ENCODE results near the gene KCNIP1.

Gene KCNIP1

GRCh38 chr5:170643591-170643990 is 139.8 kb downstream of the KCNIP1 start:
- WGBS (ENCODE audit: extremely low coverage, insufficient coverage, insufficient read length), result no CpG with 5 or more reads among the region's 6 CpGs
- no peak overlapping the region for H2BK12ac ChIP-seq (ENCODE audit: low read length)

GRCh38 chr5:170644501-170644900 is 140.7 kb downstream of the KCNIP1 start:
- no peak overlapping the region for H3K18ac ChIP-seq (ENCODE audit: low read length)
- H2BK12ac ChIP-seq (ENCODE audit: low read length), result no peak overlapping the region
- H3K27ac ChIP-seq (ENCODE audit: low read depth, low read length), result no peak overlapping the region
- H2AFZ ChIP-seq (ENCODE audit: insufficient read depth, low read length, poor library complexity), result no peak overlapping the region
- H4K91ac ChIP-seq (ENCODE audit: low read depth, low read length), result no peak overlapping the region
- no peak overlapping the region for H2AK5ac ChIP-seq (ENCODE audit: low read length)
- no peak overlapping the region for H3K4ac ChIP-seq (ENCODE audit: low read depth, low read length)
- H3K23ac ChIP-seq (ENCODE audit: low read length), result no peak overlapping the region
- no peaks in the 10 kb centered on the region for H3K36me3 ChIP-seq (ENCODE audit: control insufficient read depth in 1 of 2, insufficient read depth in 2 of 2, low read length in 2 of 2)
- no peaks in the 10 kb centered on the region for H3K79me1 ChIP-seq (ENCODE audit: low read length)
- no peak for DNase-seq
- H2BK5ac ChIP-seq (ENCODE audit: low read depth, low read length, poor library complexity), result no peak overlapping the region
- no peak overlapping the region for H3K14ac ChIP-seq (ENCODE audit: low read length)
- H4K12ac ChIP-seq (ENCODE audit: low read depth, low read length), result no peak overlapping the region
- H3K4me3 ChIP-seq (ENCODE audit: low read depth, low read length), result no peak overlapping the region
- no peaks in the 10 kb centered on the region for H3K79me2 ChIP-seq (ENCODE audit: control insufficient read depth, insufficient read depth, low read length, poor library complexity)
- no peaks in the 10 kb centered on the region for H3K4me1 ChIP-seq (ENCODE audit: control insufficient read depth in 1 of 2, insufficient read depth in 2 of 2, low read length in 2 of 2)
- H3K27me3 ChIP-seq (ENCODE audit: insufficient read depth, low read length), result no peaks in the 10 kb centered on the region
- no peak overlapping the region for H3K9ac ChIP-seq (ENCODE audit: low read length)
- H2BK120ac ChIP-seq (ENCODE audit: insufficient read depth, low read length, poor library complexity), result no peak overlapping the region
- H4K8ac ChIP-seq (ENCODE audit: low read depth, low read length), result no peak overlapping the region
- no peak overlapping the region for H3K4me2 ChIP-seq (ENCODE audit: low read length)
- H3K9me3 ChIP-seq (ENCODE audit: insufficient read depth, low read depth, low read length), result no peaks in the 10 kb centered on the region

More at GRCh38 chr5:170643591-170643990, 139.8 kb downstream of the KCNIP1 start:
- DNase-seq, result no peak
- no peak overlapping the region for H2AFZ ChIP-seq (ENCODE audit: insufficient read depth, low read length, poor library complexity)
- H2BK5ac ChIP-seq (ENCODE audit: low read depth, low read length, poor library complexity), result no peak overlapping the region
- no peaks in the 10 kb centered on the region for H3K79me1 ChIP-seq (ENCODE audit: low read length)
- no peak overlapping the region for H3K14ac ChIP-seq (ENCODE audit: low read length)
- H4K91ac ChIP-seq (ENCODE audit: low read depth, low read length), result no peak overlapping the region
- H3K18ac ChIP-seq (ENCODE audit: low read length), result no peak overlapping the region
- H3K36me3 ChIP-seq (ENCODE audit: control insufficient read depth in 1 of 2, insufficient read depth in 2 of 2, low read length in 2 of 2), result no peaks in the 10 kb centered on the region
- H3K9ac ChIP-seq (ENCODE audit: low read length), result no peak overlapping the region
- no peaks in the 10 kb centered on the region for H3K9me3 ChIP-seq (ENCODE audit: insufficient read depth, low read depth, low read length)
- H3K23ac ChIP-seq (ENCODE audit: low read length), result no peak overlapping the region
- H3K4me2 ChIP-seq (ENCODE audit: low read length), result no peak overlapping the region
- H3K79me2 ChIP-seq (ENCODE audit: control insufficient read depth, insufficient read depth, low read length, poor library complexity), result no peaks in the 10 kb centered on the region
- no peaks in the 10 kb centered on the region for H3K27me3 ChIP-seq (ENCODE audit: insufficient read depth, low read length)
- H2AK5ac ChIP-seq (ENCODE audit: low read length), result no peak overlapping the region
- H4K12ac ChIP-seq (ENCODE audit: low read depth, low read length), result no peak overlapping the region
- no peak overlapping the region for H2BK120ac ChIP-seq (ENCODE audit: insufficient read depth, low read length, poor library complexity)
- H3K4ac ChIP-seq (ENCODE audit: low read depth, low read length), result no peak overlapping the region
- H4K8ac ChIP-seq (ENCODE audit: low read depth, low read length), result no peak overlapping the region
- no peak overlapping the region for H3K27ac ChIP-seq (ENCODE audit: low read depth, low read length)
- H3K4me1 ChIP-seq (ENCODE audit: control insufficient read depth in 1 of 2, insufficient read depth in 2 of 2, low read length in 2 of 2), result no peaks in the 10 kb centered on the region
- no peak overlapping the region for H3K4me3 ChIP-seq (ENCODE audit: low read depth, low read length)

GRCh38 chr5:170648541-170648940 is 144.7 kb downstream of the KCNIP1 start:
- H3K4ac ChIP-seq (ENCODE audit: low read depth, low read length), result no peak overlapping the region
- H3K4me3 ChIP-seq (ENCODE audit: low read depth, low read length), result no peak overlapping the region
- H3K9ac ChIP-seq (ENCODE audit: low read length), result no peak overlapping the region
- no peaks in the 10 kb centered on the region for H3K79me2 ChIP-seq (ENCODE audit: control insufficient read depth, insufficient read depth, low read length, poor library complexity)
- no peaks in the 10 kb centered on the region for H3K79me1 ChIP-seq (ENCODE audit: low read length)
- no peak overlapping the region for H3K23ac ChIP-seq (ENCODE audit: low read length)
- H3K27me3 ChIP-seq (ENCODE audit: insufficient read depth, low read length), result no peaks in the 10 kb centered on the region
- no peak overlapping the region for H4K8ac ChIP-seq (ENCODE audit: low read depth, low read length)
- no peak overlapping the region for H4K91ac ChIP-seq (ENCODE audit: low read depth, low read length)
- no CpG with 5 or more reads among the region's 2 CpGs for WGBS (ENCODE audit: extremely low coverage, insufficient coverage, insufficient read length)
- no peak overlapping the region for H3K18ac ChIP-seq (ENCODE audit: low read length)
- H2AK5ac ChIP-seq (ENCODE audit: low read length), result no peak overlapping the region
- DNase-seq, result no peak
- no peak overlapping the region for H2BK12ac ChIP-seq (ENCODE audit: low read length)
- H3K14ac ChIP-seq (ENCODE audit: low read length), result no peak overlapping the region
- H3K27ac ChIP-seq (ENCODE audit: low read depth, low read length), result no peak overlapping the region
- no peaks in the 10 kb centered on the region for H3K4me1 ChIP-seq (ENCODE audit: control insufficient read depth in 1 of 2, insufficient read depth in 2 of 2, low read length in 2 of 2)
- H3K36me3 ChIP-seq (ENCODE audit: control insufficient read depth in 1 of 2, insufficient read depth in 2 of 2, low read length in 2 of 2), result no peaks in the 10 kb centered on the region
- no peak overlapping the region for H2BK120ac ChIP-seq (ENCODE audit: insufficient read depth, low read length, poor library complexity)
- H2BK5ac ChIP-seq (ENCODE audit: low read depth, low read length, poor library complexity), result no peak overlapping the region
- H2AFZ ChIP-seq (ENCODE audit: insufficient read depth, low read length, poor library complexity), result no peak overlapping the region
- no peak overlapping the region for H3K4me2 ChIP-seq (ENCODE audit: low read length)
- H4K12ac ChIP-seq (ENCODE audit: low read depth, low read length), result no peak overlapping the region
- H3K9me3 ChIP-seq (ENCODE audit: insufficient read depth, low read depth, low read length), result no peaks in the 10 kb centered on the region

GRCh38 chr5:170650850-170651249 is 147.0 kb downstream of the KCNIP1 start:
- no CpG with 5 or more reads among the region's 2 CpGs for WGBS (ENCODE audit: extremely low coverage, insufficient coverage, insufficient read length)
- no peak overlapping the region for H3K23ac ChIP-seq (ENCODE audit: low read length)
- H3K4me1 ChIP-seq (ENCODE audit: control insufficient read depth in 1 of 2, insufficient read depth in 2 of 2, low read length in 2 of 2), result no peaks in the 10 kb centered on the region
- H3K18ac ChIP-seq (ENCODE audit: low read length), result no peak overlapping the region
- H2BK12ac ChIP-seq (ENCODE audit: low read length), result no peak overlapping the region
- no peak overlapping the region for H2BK5ac ChIP-seq (ENCODE audit: low read depth, low read length, poor library complexity)
- H3K4ac ChIP-seq (ENCODE audit: low read depth, low read length), result no peak overlapping the region
- H3K14ac ChIP-seq (ENCODE audit: low read length), result no peak overlapping the region
- H3K9ac ChIP-seq (ENCODE audit: low read length), result no peak overlapping the region
- H3K36me3 ChIP-seq (ENCODE audit: control insufficient read depth in 1 of 2, insufficient read depth in 2 of 2, low read length in 2 of 2), result no peaks in the 10 kb centered on the region
- H4K91ac ChIP-seq (ENCODE audit: low read depth, low read length), result no peak overlapping the region
- H3K9me3 ChIP-seq (ENCODE audit: insufficient read depth, low read depth, low read length), result no peaks in the 10 kb centered on the region
- no peak overlapping the region for H4K12ac ChIP-seq (ENCODE audit: low read depth, low read length)
- H3K27me3 ChIP-seq (ENCODE audit: insufficient read depth, low read length), result no peaks in the 10 kb centered on the region
- H3K4me3 ChIP-seq (ENCODE audit: low read depth, low read length), result no peak overlapping the region
- H2AFZ ChIP-seq (ENCODE audit: insufficient read depth, low read length, poor library complexity), result no peak overlapping the region
- no peak for DNase-seq
- no peak overlapping the region for H3K27ac ChIP-seq (ENCODE audit: low read depth, low read length)
- no peak overlapping the region for H2AK5ac ChIP-seq (ENCODE audit: low read length)
- no peaks in the 10 kb centered on the region for H3K79me1 ChIP-seq (ENCODE audit: low read length)
- no peak overlapping the region for H3K4me2 ChIP-seq (ENCODE audit: low read length)
- H3K79me2 ChIP-seq (ENCODE audit: control insufficient read depth, insufficient read depth, low read length, poor library complexity), result no peaks in the 10 kb centered on the region
- no peak overlapping the region for H4K8ac ChIP-seq (ENCODE audit: low read depth, low read length)
- no peak overlapping the region for H2BK120ac ChIP-seq (ENCODE audit: insufficient read depth, low read length, poor library complexity)

All from trophoblast cell (in vitro differentiated cells and primary cell).